Uterus (tissue), 2 donors: ENCODE data around the gene TSPAN4.

Source experiments
- CTCF ChIP-seq, 4 experiments: fragments of 200-600 bp in 2 of 4; fragments of 450-650 bp in 2 of 4; sonication (generic) in 2 of 4; IDR thresholded peaks; one replicate each; pipeline ENCODE4 v1.5.1; 2016 to 2019; ENCODE audit warnings: antibody characterized with exemption in 4 of 4, mild to moderate bottlenecking in 2 of 4, moderate library complexity in 1 of 4
- POLR2A ChIP-seq, 2 donors: fragments of 450-650 bp; IDR thresholded peaks; one replicate each; pipeline ENCODE4 v1.6.1; 2016; ENCODE audit warnings: antibody characterized with exemption in 2 of 2, mild to moderate bottlenecking in 1 of 2, moderate library complexity in 1 of 2

GRCh38 chr11:826836-827145, 15.9 kb upstream of the TSPAN4 start:
- TF ChIP-seq CTCF (IDR thresholded peaks at IDR 0.05) (no peak), POLR2A (IDR thresholded peaks at IDR 0.05) (no peak)
